K562 (cell line): ENCODE measurements around the gene MFAP1. TPM values are rescaled to one million over a fixed set of nuclear protein-coding genes. Genes with fewer than 3 reads are reported as not detected.

ENCODE experiments used
- HDAC1 ChIP-seq, 2 experiments: fragments of 450-650 bp; IDR thresholded peaks; 2 replicates each; pipeline ENCODE4 v1.6.1; 2016 to 2017; ENCODE audit warnings: inconsistent platforms in 1 of 2, mild to moderate bottlenecking in 1 of 2, moderate library complexity in 1 of 2
- SAFB2 ChIP-seq: fragments of 200-400 bp; formaldehyde crosslinking; IDR thresholded peaks from 2 replicates; pipeline ENCODE4 v1.6.1; 2018; ENCODE audit warnings: borderline replicate concordance, low read length, low read depth, moderate library complexity; ENCODE audit not compliant: severe bottlenecking
- SMARCA5 ChIP-seq: fragments of 450-650 bp; IDR thresholded peaks from 2 replicates; pipeline ENCODE4 v1.6.1; 2016
- SRSF3 ChIP-seq: fragments of 200-400 bp; formaldehyde crosslinking; IDR thresholded peaks from 2 replicates; pipeline ENCODE4 v1.6.1; 2016; ENCODE audit warnings: mild to moderate bottlenecking, low read length, moderate library complexity; ENCODE audit not compliant: insufficient read depth
- SUPT5H ChIP-seq: fragments of 450-650 bp; IDR thresholded peaks from 2 replicates; pipeline ENCODE4 v1.6.1; 2016
- polyA plus RNA-seq, 8 experiments: library from polyadenylated mRNA; depleted of rRNA in 4 of 8; stranded (reverse) in 5 of 8; unstranded in 3 of 8; fragments of >200 nt; fragmentation: Nextera tagmentation in 2 of 8; fragmentation: Illumina TruSeq in 1 of 8; extraction: Ambion mirVana in 2 of 8; extraction: Trizol in 1 of 8; gene quantifications; 2 replicates each; pipeline versions ENCODE4 v1.2.1 to v1.2.3, GENCODE V29; 2011 to 2014; ENCODE audit warnings: inconsistent platforms in 1 of 8, missing spikeins in 1 of 8
- total RNA-seq, 7 experiments: library from RNA; depleted of rRNA in 6 of 7; stranded (reverse); fragments of >200 nt in 6 of 7; fragmentation: Illumina TruSeq in 2 of 7; extraction: Trizol in 2 of 7; gene quantifications; 2 replicates each; pipeline versions ENCODE4 v1.2.1 to v1.2.3, GENCODE V29; 2011 to 2021; ENCODE audit warnings: low replicate concordance in 1 of 7
- TF ChIP-seq, protein P1 (sequence below): sonication (generic); formaldehyde crosslinking; IDR thresholded peaks from 2 replicates; pipeline ENCODE4 v1.8.0; 2023; ENCODE audit warnings: mild to moderate bottlenecking, missing genetic modification reagents
- TF ChIP-seq, protein P2 (sequence below): IDR thresholded peaks from 3 replicates; pipeline ENCODE4 v1.6.1; 2011; ENCODE audit warnings: borderline replicate concordance, mild to moderate bottlenecking, moderate library complexity; ENCODE audit not compliant: insufficient read length; ENCODE audit errors: extremely low read depth
- TF ChIP-seq, protein P3 (sequence below): fragments of 450-650 bp; IDR thresholded peaks from 2 replicates; pipeline ENCODE4 v1.6.1; 2016
- TF ChIP-seq, protein P4 (sequence below), 2 experiments: fragments of 450-650 bp; formaldehyde crosslinking in 1 of 2; IDR thresholded peaks; 2 replicates each; pipeline versions ENCODE4 v1.4.0 to v1.6.1; 2014 to 2020; ENCODE audit warnings: mild to moderate bottlenecking in 2 of 2, borderline replicate concordance in 1 of 2, low read depth in 1 of 2

Gene MFAP1
- total and polyA plus RNA-seq, 9 of the 15 experiments (the other 6 are each of a cell fraction or from before 2014, with no cell fraction given), result 34.9 to 64.1 (median 48.2) TPM

DNA sequence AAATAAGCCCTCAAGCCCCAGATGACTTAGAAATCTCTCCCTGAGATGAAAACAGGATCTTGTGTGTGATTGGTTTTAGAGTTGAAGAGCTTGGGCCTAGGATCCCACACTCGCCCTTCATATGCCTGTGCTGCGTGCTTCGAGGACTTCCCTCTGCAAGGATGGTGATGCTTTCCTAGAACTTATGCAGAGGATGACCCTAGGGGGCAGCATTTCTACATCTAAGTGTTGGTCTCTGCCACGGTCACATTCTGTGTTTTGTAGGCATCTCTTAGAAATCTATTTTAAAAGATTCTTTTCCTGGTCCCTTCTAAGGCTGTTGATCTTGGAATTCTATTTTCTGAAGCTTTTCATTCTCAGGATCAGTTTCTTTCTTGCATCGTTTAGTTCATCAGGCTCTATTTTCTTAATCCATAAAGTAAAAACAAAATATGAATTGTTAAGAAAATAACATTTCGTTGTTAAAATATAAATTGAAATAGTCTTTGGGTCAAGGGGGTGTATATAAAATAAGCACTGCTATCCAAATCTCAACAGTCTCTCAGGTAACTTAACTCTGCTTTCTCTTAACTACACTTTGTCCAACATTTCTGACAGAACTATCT lies 48.0 kb upstream of the MFAP1 start (continued):
- TF ChIP-seq, protein P1, sequence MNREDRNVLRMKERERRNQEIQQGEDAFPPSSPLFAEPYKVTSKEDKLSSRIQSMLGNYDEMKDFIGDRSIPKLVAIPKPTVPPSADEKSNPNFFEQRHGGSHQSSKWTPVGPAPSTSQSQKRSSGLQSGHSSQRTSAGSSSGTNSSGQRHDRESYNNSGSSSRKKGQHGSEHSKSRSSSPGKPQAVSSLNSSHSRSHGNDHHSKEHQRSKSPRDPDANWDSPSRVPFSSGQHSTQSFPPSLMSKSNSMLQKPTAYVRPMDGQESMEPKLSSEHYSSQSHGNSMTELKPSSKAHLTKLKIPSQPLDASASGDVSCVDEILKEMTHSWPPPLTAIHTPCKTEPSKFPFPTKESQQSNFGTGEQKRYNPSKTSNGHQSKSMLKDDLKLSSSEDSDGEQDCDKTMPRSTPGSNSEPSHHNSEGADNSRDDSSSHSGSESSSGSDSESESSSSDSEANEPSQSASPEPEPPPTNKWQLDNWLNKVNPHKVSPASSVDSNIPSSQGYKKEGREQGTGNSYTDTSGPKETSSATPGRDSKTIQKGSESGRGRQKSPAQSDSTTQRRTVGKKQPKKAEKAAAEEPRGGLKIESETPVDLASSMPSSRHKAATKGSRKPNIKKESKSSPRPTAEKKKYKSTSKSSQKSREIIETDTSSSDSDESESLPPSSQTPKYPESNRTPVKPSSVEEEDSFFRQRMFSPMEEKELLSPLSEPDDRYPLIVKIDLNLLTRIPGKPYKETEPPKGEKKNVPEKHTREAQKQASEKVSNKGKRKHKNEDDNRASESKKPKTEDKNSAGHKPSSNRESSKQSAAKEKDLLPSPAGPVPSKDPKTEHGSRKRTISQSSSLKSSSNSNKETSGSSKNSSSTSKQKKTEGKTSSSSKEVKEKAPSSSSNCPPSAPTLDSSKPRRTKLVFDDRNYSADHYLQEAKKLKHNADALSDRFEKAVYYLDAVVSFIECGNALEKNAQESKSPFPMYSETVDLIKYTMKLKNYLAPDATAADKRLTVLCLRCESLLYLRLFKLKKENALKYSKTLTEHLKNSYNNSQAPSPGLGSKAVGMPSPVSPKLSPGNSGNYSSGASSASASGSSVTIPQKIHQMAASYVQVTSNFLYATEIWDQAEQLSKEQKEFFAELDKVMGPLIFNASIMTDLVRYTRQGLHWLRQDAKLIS (CRISPR knock-in tag), result no peak
- TF ChIP-seq SAFB2 (no peak), SUPT5H (no peak), SRSF3 (no peak), HDAC1 (IDR thresholded peaks at IDR 0.05) (no peak), SMARCA5 (no peak)
- TF ChIP-seq, protein P2, sequence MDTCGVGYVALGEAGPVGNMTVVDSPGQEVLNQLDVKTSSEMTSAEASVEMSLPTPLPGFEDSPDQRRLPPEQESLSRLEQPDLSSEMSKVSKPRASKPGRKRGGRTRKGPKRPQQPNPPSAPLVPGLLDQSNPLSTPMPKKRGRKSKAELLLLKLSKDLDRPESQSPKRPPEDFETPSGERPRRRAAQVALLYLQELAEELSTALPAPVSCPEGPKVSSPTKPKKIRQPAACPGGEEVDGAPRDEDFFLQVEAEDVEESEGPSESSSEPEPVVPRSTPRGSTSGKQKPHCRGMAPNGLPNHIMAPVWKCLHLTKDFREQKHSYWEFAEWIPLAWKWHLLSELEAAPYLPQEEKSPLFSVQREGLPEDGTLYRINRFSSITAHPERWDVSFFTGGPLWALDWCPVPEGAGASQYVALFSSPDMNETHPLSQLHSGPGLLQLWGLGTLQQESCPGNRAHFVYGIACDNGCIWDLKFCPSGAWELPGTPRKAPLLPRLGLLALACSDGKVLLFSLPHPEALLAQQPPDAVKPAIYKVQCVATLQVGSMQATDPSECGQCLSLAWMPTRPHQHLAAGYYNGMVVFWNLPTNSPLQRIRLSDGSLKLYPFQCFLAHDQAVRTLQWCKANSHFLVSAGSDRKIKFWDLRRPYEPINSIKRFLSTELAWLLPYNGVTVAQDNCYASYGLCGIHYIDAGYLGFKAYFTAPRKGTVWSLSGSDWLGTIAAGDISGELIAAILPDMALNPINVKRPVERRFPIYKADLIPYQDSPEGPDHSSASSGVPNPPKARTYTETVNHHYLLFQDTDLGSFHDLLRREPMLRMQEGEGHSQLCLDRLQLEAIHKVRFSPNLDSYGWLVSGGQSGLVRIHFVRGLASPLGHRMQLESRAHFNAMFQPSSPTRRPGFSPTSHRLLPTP, result no peak
- TF ChIP-seq, protein P3, sequence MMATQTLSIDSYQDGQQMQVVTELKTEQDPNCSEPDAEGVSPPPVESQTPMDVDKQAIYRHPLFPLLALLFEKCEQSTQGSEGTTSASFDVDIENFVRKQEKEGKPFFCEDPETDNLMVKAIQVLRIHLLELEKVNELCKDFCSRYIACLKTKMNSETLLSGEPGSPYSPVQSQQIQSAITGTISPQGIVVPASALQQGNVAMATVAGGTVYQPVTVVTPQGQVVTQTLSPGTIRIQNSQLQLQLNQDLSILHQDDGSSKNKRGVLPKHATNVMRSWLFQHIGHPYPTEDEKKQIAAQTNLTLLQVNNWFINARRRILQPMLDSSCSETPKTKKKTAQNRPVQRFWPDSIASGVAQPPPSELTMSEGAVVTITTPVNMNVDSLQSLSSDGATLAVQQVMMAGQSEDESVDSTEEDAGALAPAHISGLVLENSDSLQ, result no peak
- TF ChIP-seq, protein P4, sequence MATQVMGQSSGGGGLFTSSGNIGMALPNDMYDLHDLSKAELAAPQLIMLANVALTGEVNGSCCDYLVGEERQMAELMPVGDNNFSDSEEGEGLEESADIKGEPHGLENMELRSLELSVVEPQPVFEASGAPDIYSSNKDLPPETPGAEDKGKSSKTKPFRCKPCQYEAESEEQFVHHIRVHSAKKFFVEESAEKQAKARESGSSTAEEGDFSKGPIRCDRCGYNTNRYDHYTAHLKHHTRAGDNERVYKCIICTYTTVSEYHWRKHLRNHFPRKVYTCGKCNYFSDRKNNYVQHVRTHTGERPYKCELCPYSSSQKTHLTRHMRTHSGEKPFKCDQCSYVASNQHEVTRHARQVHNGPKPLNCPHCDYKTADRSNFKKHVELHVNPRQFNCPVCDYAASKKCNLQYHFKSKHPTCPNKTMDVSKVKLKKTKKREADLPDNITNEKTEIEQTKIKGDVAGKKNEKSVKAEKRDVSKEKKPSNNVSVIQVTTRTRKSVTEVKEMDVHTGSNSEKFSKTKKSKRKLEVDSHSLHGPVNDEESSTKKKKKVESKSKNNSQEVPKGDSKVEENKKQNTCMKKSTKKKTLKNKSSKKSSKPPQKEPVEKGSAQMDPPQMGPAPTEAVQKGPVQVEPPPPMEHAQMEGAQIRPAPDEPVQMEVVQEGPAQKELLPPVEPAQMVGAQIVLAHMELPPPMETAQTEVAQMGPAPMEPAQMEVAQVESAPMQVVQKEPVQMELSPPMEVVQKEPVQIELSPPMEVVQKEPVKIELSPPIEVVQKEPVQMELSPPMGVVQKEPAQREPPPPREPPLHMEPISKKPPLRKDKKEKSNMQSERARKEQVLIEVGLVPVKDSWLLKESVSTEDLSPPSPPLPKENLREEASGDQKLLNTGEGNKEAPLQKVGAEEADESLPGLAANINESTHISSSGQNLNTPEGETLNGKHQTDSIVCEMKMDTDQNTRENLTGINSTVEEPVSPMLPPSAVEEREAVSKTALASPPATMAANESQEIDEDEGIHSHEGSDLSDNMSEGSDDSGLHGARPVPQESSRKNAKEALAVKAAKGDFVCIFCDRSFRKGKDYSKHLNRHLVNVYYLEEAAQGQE (IDR thresholded peaks at IDR 0.05; ENCODE audit: borderline replicate concordance), result peak; percentile 5; the same call in 1 of the 2 replicates
- TF ChIP-seq, protein P4 (CRISPR knock-in tag; IDR thresholded peaks at IDR 0.05; ENCODE audit: low read depth), result no peak
